Measurements from ENCODE around the gene ITM2B. TPM values are rescaled to one million over a fixed set of nuclear protein-coding genes. Genes with fewer than 3 reads are reported as not detected.
A peak's percentile ranks its signal among the peaks of the same experiment; 100 is the strongest.

The ITM2B gene
- polyA plus RNA-seq, 4 donors: 288 to 596 (median 393) TPM

DNA sequence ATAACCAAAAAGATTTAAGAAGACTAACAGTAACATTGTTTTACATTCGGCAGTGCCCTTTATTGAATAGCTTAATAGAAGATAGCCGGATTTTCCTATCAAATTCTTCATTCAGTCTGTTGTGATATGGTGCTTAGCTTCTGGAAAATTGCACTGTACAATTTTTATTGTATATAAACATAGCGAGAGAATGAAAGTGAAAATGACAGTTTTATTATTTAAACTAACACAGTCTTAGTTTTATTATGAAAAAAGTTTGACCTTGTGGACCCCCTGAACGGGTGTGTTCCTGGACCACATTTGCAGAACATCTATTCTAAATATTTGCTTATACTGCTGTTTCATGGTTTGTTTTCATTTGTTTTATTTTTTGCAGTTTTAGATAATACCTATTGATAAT, 8.6 kb downstream of the ITM2B start:
- H3K27me3 ChIP-seq (ENCODE audit: control insufficient read depth in 3 of 3, insufficient read depth in 3 of 3, low read length in 3 of 3): no peaks in the 10 kb centered on the region
- no peak overlapping the region for H3K27ac ChIP-seq (ENCODE audit: low read depth in 1 of 3, low read length in 2 of 3)
- DNase-seq (peak in 1 of 2 donors; percentile 16), FAIRE-seq (no peak)
- no peaks in the 10 kb centered on the region for H3K9me3 ChIP-seq (ENCODE audit: control insufficient read depth in 2 of 2, insufficient read depth in 1 of 2, low read depth in 1 of 2, low read length in 1 of 2)
- H3K4me1 ChIP-seq (ENCODE audit: control insufficient read depth in 3 of 3, insufficient read depth in 2 of 3, low read depth in 1 of 3, low read length in 2 of 3): peaks cover under 1 to 3% (median 2%) of the 10 kb centered on the region in 3 donors
- 11 to 35% (median 19%) methylated on average over 4 of the region's 4 CpGs for WGBS, 3 donors
- H3K36me3 ChIP-seq (ENCODE audit: control insufficient read depth in 3 of 3, insufficient read depth in 2 of 3, low read depth in 1 of 3, low read length in 3 of 3): peaks cover 1 to 10% (median 2%) of the 10 kb centered on the region in 3 donors
- H3K4me3 ChIP-seq (ENCODE audit: low read depth in 1 of 3, low read length in 3 of 3): no peak overlapping the region

DNA sequence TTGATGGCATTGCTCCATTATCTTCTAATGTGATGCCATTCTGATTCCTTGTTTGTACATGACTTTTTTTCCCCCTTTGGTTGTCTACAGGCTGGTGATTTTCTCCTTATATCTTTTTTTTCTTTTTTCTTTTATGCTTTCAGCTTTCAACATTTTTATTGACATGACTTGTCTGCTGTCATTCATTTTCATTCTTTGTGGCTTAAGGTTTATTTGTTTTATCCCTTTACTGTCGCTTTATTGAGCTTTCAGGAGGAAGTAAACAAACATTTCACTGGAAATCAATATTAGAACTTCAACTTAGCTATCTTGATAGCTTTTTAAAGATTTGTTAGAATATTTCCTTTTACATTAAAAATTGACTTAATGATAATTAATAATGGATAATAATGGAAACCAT, 9.7 kb downstream of the ITM2B start:
- DNase-seq (no peak), FAIRE-seq (no peak)
- Histone ChIP-seq H3K4me3 (ENCODE audit: low read depth in 1 of 3, low read length in 3 of 3) (no peak overlapping the region), H3K4me1 (ENCODE audit: control insufficient read depth in 3 of 3, insufficient read depth in 2 of 3, low read depth in 1 of 3, low read length in 2 of 3) (peaks cover 0 to 3% (median under 1%) of the 10 kb centered on the region in 3 donors), H3K27me3 (ENCODE audit: control insufficient read depth in 3 of 3, insufficient read depth in 3 of 3, low read length in 3 of 3) (no peaks in the 10 kb centered on the region), H3K9me3 (ENCODE audit: control insufficient read depth in 2 of 2, insufficient read depth in 1 of 2, low read depth in 1 of 2, low read length in 1 of 2) (no peaks in the 10 kb centered on the region), H3K27ac (ENCODE audit: low read depth in 1 of 3, low read length in 2 of 3) (no peak overlapping the region), H3K36me3 (ENCODE audit: control insufficient read depth in 3 of 3, insufficient read depth in 2 of 3, low read depth in 1 of 3, low read length in 3 of 3) (peaks cover 1 to 10% (median 2%) of the 10 kb centered on the region in 3 donors)
- 42 to 54% (median 53%) methylated on average over 1 of the region's 1 CpG for WGBS, 3 donors

DNA sequence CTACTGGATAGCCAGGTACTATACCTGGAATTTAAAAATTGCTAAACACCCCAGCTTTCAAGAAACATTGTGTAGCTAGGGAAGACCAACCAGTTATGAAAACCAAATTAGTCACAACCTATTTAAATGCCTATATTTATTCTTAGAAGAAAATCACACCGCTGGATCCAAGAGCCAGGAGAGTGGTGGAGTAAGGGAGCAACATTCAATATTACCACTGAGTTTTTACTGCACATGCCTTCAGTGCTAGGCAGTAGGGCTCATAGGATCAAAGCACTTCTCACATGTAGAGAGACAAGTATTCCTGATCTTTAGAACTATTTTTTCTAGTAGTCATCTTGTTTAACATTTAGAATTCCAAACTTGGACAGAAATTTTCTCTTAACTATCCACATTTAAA, 11.2 kb downstream of the ITM2B start:
- Histone ChIP-seq H3K27me3 (ENCODE audit: control insufficient read depth in 3 of 3, insufficient read depth in 3 of 3, low read length in 3 of 3) (no peaks in the 10 kb centered on the region), H3K27ac (ENCODE audit: low read depth in 1 of 3, low read length in 2 of 3) (no peak overlapping the region), H3K9me3 (ENCODE audit: control insufficient read depth in 2 of 2, insufficient read depth in 1 of 2, low read depth in 1 of 2, low read length in 1 of 2) (no peaks in the 10 kb centered on the region), H3K4me3 (ENCODE audit: low read depth in 1 of 3, low read length in 3 of 3) (no peak overlapping the region), H3K4me1 (ENCODE audit: control insufficient read depth in 3 of 3, insufficient read depth in 2 of 3, low read depth in 1 of 3, low read length in 2 of 3) (peaks cover 0 to 5% (median 2%) of the 10 kb centered on the region in 3 donors), H3K36me3 (ENCODE audit: control insufficient read depth in 3 of 3, insufficient read depth in 2 of 3, low read depth in 1 of 3, low read length in 3 of 3) (peaks cover 1 to 9% (median 1%) of the 10 kb centered on the region in 3 donors)
- FAIRE-seq (no peak), DNase-seq (no peak)
- WGBS, 3 donors: 71 to 91% (median 80%) methylated on average over 1 of the region's 1 CpG

DNA sequence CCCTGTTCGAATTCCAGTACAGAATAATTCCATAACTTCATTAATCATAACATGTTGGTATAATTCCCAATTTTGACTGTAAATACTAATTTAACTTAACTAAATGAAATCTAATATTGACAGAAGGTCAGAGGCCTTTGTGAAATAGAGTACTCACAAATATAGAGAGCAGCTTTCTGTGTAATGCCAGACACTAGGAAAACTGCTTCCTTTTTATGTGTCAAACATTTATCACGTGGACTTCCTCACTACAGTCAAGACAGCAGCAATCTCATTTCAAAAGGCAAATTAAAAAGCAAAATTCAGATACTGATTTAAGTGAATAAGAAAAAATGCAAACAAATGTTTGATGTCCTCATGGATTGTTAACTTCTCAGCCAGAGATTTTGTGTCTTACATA, 13.1 kb downstream of the ITM2B start:
- DNase-seq: no peak
- no peak overlapping the region for H3K4me3 ChIP-seq (ENCODE audit: low read depth in 1 of 3, low read length in 3 of 3)
- peaks cover 0 to 4% (median 1%) of the 10 kb centered on the region in 3 donors for H3K36me3 ChIP-seq (ENCODE audit: control insufficient read depth in 3 of 3, insufficient read depth in 2 of 3, low read depth in 1 of 3, low read length in 3 of 3)
- H3K9me3 ChIP-seq (ENCODE audit: control insufficient read depth in 2 of 2, insufficient read depth in 1 of 2, low read depth in 1 of 2, low read length in 1 of 2): no peaks in the 10 kb centered on the region
- no peaks in the 10 kb centered on the region for H3K27me3 ChIP-seq (ENCODE audit: control insufficient read depth in 3 of 3, insufficient read depth in 3 of 3, low read length in 3 of 3)
- no peak overlapping the region for H3K27ac ChIP-seq (ENCODE audit: low read depth in 1 of 3, low read length in 2 of 3)
- 55 to 71% (median 58%) methylated on average over 2 of the region's 2 CpGs for WGBS, 3 donors
- H3K4me1 ChIP-seq (ENCODE audit: control insufficient read depth in 3 of 3, insufficient read depth in 2 of 3, low read depth in 1 of 3, low read length in 2 of 3): peaks cover 0 to 2% (median 2%) of the 10 kb centered on the region in 3 donors
- FAIRE-seq: no peak

DNA sequence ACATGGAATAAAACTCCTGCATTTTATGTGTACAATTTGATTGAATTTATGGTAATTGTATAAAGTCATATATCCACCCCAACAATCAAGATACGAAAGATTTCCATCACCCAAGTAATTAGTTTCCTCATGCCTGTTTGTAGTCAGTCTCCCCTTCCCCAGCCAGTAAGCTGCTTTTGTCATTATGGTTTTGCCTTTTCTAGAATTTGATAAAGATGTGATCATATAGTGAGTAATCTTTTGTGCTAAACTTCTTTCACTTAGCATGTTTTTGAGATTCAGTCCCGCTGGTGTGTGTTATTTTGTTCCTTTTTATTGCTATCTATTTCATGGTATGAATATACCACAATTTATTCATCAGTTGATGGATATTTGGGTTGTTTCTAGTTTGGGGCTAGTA, 16.0 kb downstream of the ITM2B start:
- Histone ChIP-seq H3K9me3 (ENCODE audit: control insufficient read depth in 2 of 2, insufficient read depth in 1 of 2, low read depth in 1 of 2, low read length in 1 of 2) (no peaks in the 10 kb centered on the region), H3K4me3 (ENCODE audit: low read depth in 1 of 3, low read length in 3 of 3) (no peak overlapping the region), H3K27ac (ENCODE audit: low read depth in 1 of 3, low read length in 2 of 3) (no peak overlapping the region), H3K27me3 (ENCODE audit: control insufficient read depth in 3 of 3, insufficient read depth in 3 of 3, low read length in 3 of 3) (no peaks in the 10 kb centered on the region), H3K4me1 (ENCODE audit: control insufficient read depth in 3 of 3, insufficient read depth in 2 of 3, low read depth in 1 of 3, low read length in 2 of 3) (peaks cover 2 to 6% (median 2%) of the 10 kb centered on the region in 3 donors), H3K36me3 (ENCODE audit: control insufficient read depth in 3 of 3, insufficient read depth in 2 of 3, low read depth in 1 of 3, low read length in 3 of 3) (peaks cover 0 to 3% (median 3%) of the 10 kb centered on the region in 3 donors)
- no peak for FAIRE-seq
- 79 to 84% (median 83%) methylated on average over 2 of the region's 2 CpGs for WGBS, 3 donors
- no peak for DNase-seq

DNA sequence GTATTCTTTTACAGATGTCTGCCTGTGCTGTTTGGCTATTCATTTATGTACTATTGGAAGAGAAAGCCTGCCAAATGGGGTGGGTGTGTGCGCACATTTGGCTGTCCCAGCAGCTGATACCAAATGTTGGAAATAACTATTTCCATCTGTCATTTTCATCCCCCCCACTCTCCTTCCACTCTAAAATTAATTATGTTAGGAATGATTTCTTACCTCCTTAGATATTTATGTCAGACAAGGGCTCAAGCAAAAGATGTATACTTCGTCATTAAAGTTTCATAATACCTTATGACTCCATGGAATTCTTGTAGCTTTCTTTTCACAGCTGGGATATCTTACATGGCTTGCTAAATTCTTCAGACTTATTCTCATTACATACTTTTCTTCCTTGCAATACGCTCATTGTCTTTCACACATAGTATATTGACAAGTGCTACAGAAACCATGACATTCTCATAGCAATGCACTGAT, 18.6 kb downstream of the ITM2B start:
- DNase-seq (no peak), FAIRE-seq (no peak)
- H3K27ac ChIP-seq (ENCODE audit: low read depth in 1 of 3, low read length in 2 of 3): no peak overlapping the region
- H3K27me3 ChIP-seq (ENCODE audit: control insufficient read depth in 3 of 3, insufficient read depth in 3 of 3, low read length in 3 of 3): no peaks in the 10 kb centered on the region
- H3K36me3 ChIP-seq (ENCODE audit: control insufficient read depth in 3 of 3, insufficient read depth in 2 of 3, low read depth in 1 of 3, low read length in 3 of 3): peaks cover 9 to 12% (median 12%) of the 10 kb centered on the region in 3 donors
- no peaks in the 10 kb centered on the region for H3K9me3 ChIP-seq (ENCODE audit: control insufficient read depth in 2 of 2, insufficient read depth in 1 of 2, low read depth in 1 of 2, low read length in 1 of 2)
- H3K4me3 ChIP-seq (ENCODE audit: low read depth in 1 of 3, low read length in 3 of 3): no peak overlapping the region
- 72 to 90% (median 87%) methylated on average over 3 of the region's 3 CpGs for WGBS, 3 donors
- peaks cover 2 to 8% (median 4%) of the 10 kb centered on the region in 3 donors for H3K4me1 ChIP-seq (ENCODE audit: control insufficient read depth in 3 of 3, insufficient read depth in 2 of 3, low read depth in 1 of 3, low read length in 2 of 3)

DNA sequence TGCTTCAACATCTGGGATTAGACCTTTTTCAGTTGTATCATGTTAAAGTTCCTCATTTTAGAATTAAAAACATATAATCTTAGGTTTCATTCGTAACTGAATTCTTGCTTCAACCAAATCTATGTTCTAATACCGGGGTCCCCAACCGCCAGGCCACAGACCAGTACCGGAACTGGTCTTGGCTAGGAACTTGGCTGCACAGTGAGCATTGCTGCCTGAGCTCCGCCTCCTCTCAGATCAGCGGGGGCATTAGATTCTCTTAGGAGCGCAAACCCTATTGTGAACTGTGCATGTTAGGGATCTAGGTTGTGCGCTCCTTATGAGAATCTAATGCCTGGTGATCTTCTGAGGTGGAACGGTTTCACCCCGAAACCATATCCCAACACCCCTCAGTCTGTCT, 19.2 kb downstream of the ITM2B start:
- no peak for FAIRE-seq
- no peaks in the 10 kb centered on the region for H3K9me3 ChIP-seq (ENCODE audit: control insufficient read depth in 2 of 2, insufficient read depth in 1 of 2, low read depth in 1 of 2, low read length in 1 of 2)
- no peak overlapping the region for H3K27ac ChIP-seq (ENCODE audit: low read depth in 1 of 3, low read length in 2 of 3)
- H3K36me3 ChIP-seq (ENCODE audit: control insufficient read depth in 3 of 3, insufficient read depth in 2 of 3, low read depth in 1 of 3, low read length in 3 of 3): peaks cover 9 to 12% (median 12%) of the 10 kb centered on the region in 3 donors
- DNase-seq: no peak
- WGBS, 3 donors: 93 to 97% (median 95%) methylated on average over 10 of the region's 10 CpGs
- H3K27me3 ChIP-seq (ENCODE audit: control insufficient read depth in 3 of 3, insufficient read depth in 3 of 3, low read length in 3 of 3): no peaks in the 10 kb centered on the region
- peaks cover 2 to 8% (median 4%) of the 10 kb centered on the region in 3 donors for H3K4me1 ChIP-seq (ENCODE audit: control insufficient read depth in 3 of 3, insufficient read depth in 2 of 3, low read depth in 1 of 3, low read length in 2 of 3)
- H3K4me3 ChIP-seq (ENCODE audit: low read depth in 1 of 3, low read length in 3 of 3): no peak overlapping the region

DNA sequence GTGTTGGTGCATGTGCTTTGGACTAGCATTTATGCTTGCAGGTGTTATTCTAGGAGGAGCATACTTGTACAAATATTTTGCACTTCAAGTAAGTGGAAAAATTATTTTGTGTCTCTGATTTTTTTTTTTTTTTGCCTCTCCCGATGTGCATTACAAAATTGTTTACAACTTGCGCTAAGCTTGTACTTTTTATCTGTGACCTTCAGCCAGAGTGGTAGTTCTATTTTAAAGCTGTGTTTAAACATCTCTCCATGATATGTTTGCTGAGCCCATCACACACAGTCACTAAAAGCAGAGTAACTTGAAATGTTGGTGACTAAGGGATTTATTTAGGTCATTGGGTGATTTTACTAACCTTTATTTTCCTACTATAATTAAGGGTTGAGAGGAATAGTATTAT, 20.8 kb downstream of the ITM2B start:
- WGBS, 3 donors: 50 to 52% (median 51%) methylated on average over 2 of the region's 2 CpGs
- no peaks in the 10 kb centered on the region for H3K27me3 ChIP-seq (ENCODE audit: control insufficient read depth in 3 of 3, insufficient read depth in 3 of 3, low read length in 3 of 3)
- H3K27ac ChIP-seq (ENCODE audit: low read depth in 1 of 3, low read length in 2 of 3): no peak overlapping the region
- no peak for DNase-seq
- H3K4me1 ChIP-seq (ENCODE audit: control insufficient read depth in 3 of 3, insufficient read depth in 2 of 3, low read depth in 1 of 3, low read length in 2 of 3): peaks cover 0 to 13% (median 2%) of the 10 kb centered on the region in 3 donors
- FAIRE-seq: no peak
- H3K4me3 ChIP-seq (ENCODE audit: low read depth in 1 of 3, low read length in 3 of 3): no peak overlapping the region
- H3K9me3 ChIP-seq (ENCODE audit: control insufficient read depth in 2 of 2, insufficient read depth in 1 of 2, low read depth in 1 of 2, low read length in 1 of 2): no peaks in the 10 kb centered on the region
- peaks cover 13 to 15% (median 14%) of the 10 kb centered on the region in 3 donors for H3K36me3 ChIP-seq (ENCODE audit: control insufficient read depth in 3 of 3, insufficient read depth in 2 of 3, low read depth in 1 of 3, low read length in 3 of 3)

DNA sequence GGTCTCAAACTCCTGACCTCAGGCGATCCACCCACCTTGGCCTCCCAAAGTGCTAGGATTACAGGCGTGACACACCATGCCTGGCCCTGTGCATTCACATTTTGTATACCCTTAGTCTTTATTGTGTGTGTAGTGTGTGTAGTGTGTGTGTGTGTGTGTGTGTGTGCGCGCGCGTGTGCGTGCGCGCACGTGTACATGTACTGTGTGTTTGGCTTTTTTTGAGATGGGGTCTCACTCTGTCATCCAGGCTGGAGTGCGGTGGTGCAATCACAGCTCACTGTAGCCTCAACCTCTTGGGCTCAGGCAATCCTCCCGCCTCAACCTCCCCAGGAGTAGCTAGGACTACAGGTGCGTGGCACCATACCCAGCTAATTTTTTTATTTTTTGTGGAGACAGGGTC, 22.1 kb downstream of the ITM2B start:
- Histone ChIP-seq H3K4me3 (ENCODE audit: low read depth in 1 of 3, low read length in 3 of 3) (no peak overlapping the region), H3K27ac (ENCODE audit: low read depth in 1 of 3, low read length in 2 of 3) (no peak overlapping the region), H3K9me3 (ENCODE audit: control insufficient read depth in 2 of 2, insufficient read depth in 1 of 2, low read depth in 1 of 2, low read length in 1 of 2) (no peaks in the 10 kb centered on the region), H3K36me3 (ENCODE audit: control insufficient read depth in 3 of 3, insufficient read depth in 2 of 3, low read depth in 1 of 3, low read length in 3 of 3) (peaks cover 15 to 18% (median 16%) of the 10 kb centered on the region in 3 donors), H3K27me3 (ENCODE audit: control insufficient read depth in 3 of 3, insufficient read depth in 3 of 3, low read length in 3 of 3) (no peaks in the 10 kb centered on the region), H3K4me1 (ENCODE audit: control insufficient read depth in 3 of 3, insufficient read depth in 2 of 3, low read depth in 1 of 3, low read length in 2 of 3) (peaks cover 0 to 13% (median 2%) of the 10 kb centered on the region in 3 donors)
- FAIRE-seq (no peak), DNase-seq (no peak)
- 93 to 97% (median 95%) methylated on average over 13 of the region's 13 CpGs for WGBS, 3 donors

All from small intestine (tissue), 7 donors.